OCI-LY1 (cell line): ENCODE results near the gene DNAJB11.
"Not testable (repeated sequence)": the region's sequence is repeated elsewhere in the genome, so short reads cannot be mapped to it uniquely, and the experiment has no call there.

Source experiments
- H2AFZ ChIP-seq: fragments of 200-600 bp; sonication (generic), shearing (Covaris generic); 2 replicates; pipeline ENCODE4 v1.6.0; 2014; ENCODE audit warnings: antibody characterized with exemption, mild to moderate bottlenecking, low read length
- H3F3A ChIP-seq: fragments of 200-600 bp; sonication (generic), shearing (Covaris generic); 2 replicates; pipeline ENCODE4 v1.6.0; 2014; ENCODE audit warnings: mild to moderate bottlenecking, antibody characterized with exemption, low read length, moderate library complexity; ENCODE audit not compliant: insufficient read depth
- H3K27ac ChIP-seq: fragments of 200-600 bp; sonication (generic); 2 replicates; pipeline ENCODE4 v1.5.1; 2014; ENCODE audit warnings: low read length, mixed run types, mild to moderate bottlenecking, low read depth; ENCODE audit not compliant: poor library complexity, severe bottlenecking
- H3K27me3 ChIP-seq: fragments of 200-600 bp; sonication (generic); 2 replicates; pipeline ENCODE4 v1.6.0; 2014; ENCODE audit warnings: antibody characterized with exemption, mild to moderate bottlenecking, low read length, moderate library complexity; ENCODE audit not compliant: insufficient read depth
- H3K36me3 ChIP-seq: fragments of 200-600 bp; sonication (generic); 2 replicates; pipeline ENCODE4 v1.6.1; 2014; ENCODE audit warnings: mild to moderate bottlenecking, antibody characterized with exemption, low read length, moderate library complexity, mixed read lengths; ENCODE audit not compliant: insufficient read depth
- H3K4me1 ChIP-seq: fragments of 200-600 bp; sonication (generic); 2 replicates; pipeline ENCODE4 v1.5.1; 2014; ENCODE audit warnings: mild to moderate bottlenecking, low read length, moderate library complexity; ENCODE audit not compliant: insufficient read depth, severe bottlenecking
- H3K4me2 ChIP-seq: fragments of 200-600 bp; sonication (generic), shearing (Covaris generic); 2 replicates; pipeline ENCODE4 v1.6.1; 2014; ENCODE audit warnings: low read length
- H3K4me3 ChIP-seq: fragments of 200-600 bp; sonication (generic); 2 replicates; pipeline ENCODE4 v1.5.1; 2014; ENCODE audit warnings: low read length, low read depth, mild to moderate bottlenecking, mixed read lengths; ENCODE audit not compliant: poor library complexity, severe bottlenecking
- H3K79me2 ChIP-seq: fragments of 200-600 bp; shearing (Covaris generic); 2 replicates; pipeline ENCODE4 v1.6.1; 2016; ENCODE audit warnings: mixed run types, low read length, mixed read lengths; ENCODE audit not compliant: insufficient read depth
- H3K9ac ChIP-seq: fragments of 200-600 bp; sonication (generic), shearing (Covaris generic); 2 replicates; pipeline ENCODE4 v1.6.1; 2014; ENCODE audit warnings: mild to moderate bottlenecking, low read length, mixed read lengths
- H3K9me2 ChIP-seq: fragments of 200-600 bp; sonication (generic), shearing (Covaris generic); 2 replicates; pipeline ENCODE4 v1.6.1; 2014; ENCODE audit warnings: low read depth, mild to moderate bottlenecking, low read length, mixed read lengths
- H3K9me3 ChIP-seq: fragments of 200-600 bp; shearing (Covaris generic); 2 replicates; pipeline ENCODE4 v1.6.1; 2014; ENCODE audit warnings: low read length, mixed read lengths
- H4K20me1 ChIP-seq: fragments of 200-600 bp; sonication (generic), shearing (Covaris generic); 2 replicates; pipeline ENCODE4 v1.6.0; 2016; ENCODE audit warnings: mild to moderate bottlenecking, low read length; ENCODE audit not compliant: insufficient read depth
- EZH2 ChIP-seq: fragments of 200-600 bp; sonication (generic), shearing (Covaris generic); IDR thresholded peaks from 2 replicates; pipeline ENCODE4 v1.8.0; 2017; ENCODE audit warnings: borderline replicate concordance, mixed run types, mild to moderate bottlenecking, antibody characterized with exemption, low read length, moderate library complexity, mixed read lengths
- TF ChIP-seq, protein P1 (sequence below): fragments of 200-600 bp; sonication (generic), shearing (Covaris generic); IDR thresholded peaks from 2 replicates; pipeline ENCODE4 v1.5.1; 2017; ENCODE audit warnings: mild to moderate bottlenecking, antibody characterized with exemption, low read length, moderate library complexity, mixed read lengths

The DNAJB11 gene

GRCh38 chr3:186633481-186633880 lies 63.0 kb downstream of the DNAJB11 start:
- Histone ChIP-seq H3K4me2 (no peak overlapping the region), H3K4me1 (no peaks in the 10 kb centered on the region), H3K79me2 (no peaks in the 10 kb centered on the region), H3K9me2 (no peaks in the 10 kb centered on the region), H3K9ac (no peak overlapping the region), H3K27me3 (no peaks in the 10 kb centered on the region), H3K9me3 (peaks cover under 1% of the 10 kb centered on the region), H3F3A (no peaks in the 10 kb centered on the region), H3K36me3 (no peaks in the 10 kb centered on the region), H4K20me1 (no peaks in the 10 kb centered on the region), H2AFZ (no peak overlapping the region), H3K4me3 (no peak overlapping the region), H3K27ac (no peak overlapping the region)
- TF ChIP-seq, protein P1, sequence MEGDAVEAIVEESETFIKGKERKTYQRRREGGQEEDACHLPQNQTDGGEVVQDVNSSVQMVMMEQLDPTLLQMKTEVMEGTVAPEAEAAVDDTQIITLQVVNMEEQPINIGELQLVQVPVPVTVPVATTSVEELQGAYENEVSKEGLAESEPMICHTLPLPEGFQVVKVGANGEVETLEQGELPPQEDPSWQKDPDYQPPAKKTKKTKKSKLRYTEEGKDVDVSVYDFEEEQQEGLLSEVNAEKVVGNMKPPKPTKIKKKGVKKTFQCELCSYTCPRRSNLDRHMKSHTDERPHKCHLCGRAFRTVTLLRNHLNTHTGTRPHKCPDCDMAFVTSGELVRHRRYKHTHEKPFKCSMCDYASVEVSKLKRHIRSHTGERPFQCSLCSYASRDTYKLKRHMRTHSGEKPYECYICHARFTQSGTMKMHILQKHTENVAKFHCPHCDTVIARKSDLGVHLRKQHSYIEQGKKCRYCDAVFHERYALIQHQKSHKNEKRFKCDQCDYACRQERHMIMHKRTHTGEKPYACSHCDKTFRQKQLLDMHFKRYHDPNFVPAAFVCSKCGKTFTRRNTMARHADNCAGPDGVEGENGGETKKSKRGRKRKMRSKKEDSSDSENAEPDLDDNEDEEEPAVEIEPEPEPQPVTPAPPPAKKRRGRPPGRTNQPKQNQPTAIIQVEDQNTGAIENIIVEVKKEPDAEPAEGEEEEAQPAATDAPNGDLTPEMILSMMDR: no peak
- TF ChIP-seq EZH2: no peak

- not testable (repeated sequence) for H3K27ac ChIP-seq, H4K20me1 ChIP-seq, H3K4me1 ChIP-seq, H2AFZ ChIP-seq, H3K9me2 ChIP-seq, H3K9ac ChIP-seq, H3K4me2 ChIP-seq, H3K4me3 ChIP-seq, H3K36me3 ChIP-seq, H3K27me3 ChIP-seq, H3F3A ChIP-seq, H3K9me3 ChIP-seq, H3K79me2 ChIP-seq
Measured at GRCh38 chr3:186634207-186634606, 63.7 kb downstream of the DNAJB11 start.
